HepG2 (cell line): ENCODE data around the gene SLC7A10. TPM values are rescaled to one million over a fixed set of nuclear protein-coding genes. Genes with fewer than 3 reads are reported as not detected.

Experiments
- CCAR2 ChIP-seq: fragments of 200-400 bp; formaldehyde crosslinking; optimal IDR thresholded peaks from 2 replicates; pipeline ENCODE3; 2018; ENCODE audit warnings: low read depth, mild to moderate bottlenecking, low read length, moderate library complexity
- FOSL2 ChIP-seq: sonication (generic); formaldehyde crosslinking; IDR thresholded peaks from 2 replicates; pipeline ENCODE4 v1.4.0; 2020; ENCODE audit warnings: missing genetic modification reagents
- FOXP1 ChIP-seq, 2 experiments: fragments of 450-650 bp in 1 of 2; IDR thresholded peaks; 2 replicates each; pipeline ENCODE4 v1.6.1; 2017 to 2018; ENCODE audit warnings: antibody characterized with exemption in 1 of 2
- GATAD1 ChIP-seq: IDR thresholded peaks from 2 replicates; pipeline ENCODE4 v1.6.1; 2016; ENCODE audit warnings: missing genetic modification reagents, missing compliant biosample characterization
- GTF2F1 ChIP-seq: fragments of 150-350 bp; IDR thresholded peaks from 2 replicates; pipeline ENCODE4 v1.6.1; 2014; ENCODE audit warnings: low read length
- HMGA1 ChIP-seq: sonication (generic); formaldehyde crosslinking; conservative IDR thresholded peaks from 2 replicates; pipeline ENCODE4 v1.4.0; 2020; ENCODE audit warnings: missing genetic modification reagents
- MAFK ChIP-seq, 2 experiments: IDR thresholded peaks in 1 of 2; conservative IDR thresholded peaks in 1 of 2; 2 replicates each; pipeline ENCODE4 v1.6.1; 2011; ENCODE audit warnings: improper control_type of control experiment in 2 of 2, low read length in 2 of 2
- MEIS2 ChIP-seq: sonication (generic); formaldehyde crosslinking; IDR thresholded peaks from 2 replicates; pipeline ENCODE4 v1.9.0; 2021; ENCODE audit warnings: mild to moderate bottlenecking, missing genetic modification reagents
- MIER2 ChIP-seq: IDR thresholded peaks from 2 replicates; pipeline ENCODE4 v1.6.1; 2016; ENCODE audit warnings: missing biosample characterization, missing genetic modification reagents
- PAWR ChIP-seq: sonication (generic); formaldehyde crosslinking; IDR thresholded peaks from 2 replicates; pipeline ENCODE4 v1.4.0; 2020; ENCODE audit warnings: missing genetic modification reagents, mild to moderate bottlenecking, borderline replicate concordance
- PLRG1 ChIP-seq: fragments of 450-650 bp; conservative IDR thresholded peaks from 2 replicates; pipeline ENCODE4 v1.6.1; 2016
- RXRB ChIP-seq: IDR thresholded peaks from 2 replicates; pipeline ENCODE4 v1.6.1; 2016; ENCODE audit warnings: borderline replicate concordance, missing genetic modification reagents, missing compliant biosample characterization
- SIX1 ChIP-seq: sonication (generic); formaldehyde crosslinking; IDR thresholded peaks from 2 replicates; pipeline ENCODE4 v1.4.0; 2020; ENCODE audit warnings: missing genetic modification reagents, borderline replicate concordance
- TOE1 ChIP-seq: sonication (generic); formaldehyde crosslinking; IDR thresholded peaks from 2 replicates; pipeline ENCODE4 v1.4.0; 2020; ENCODE audit warnings: mild to moderate bottlenecking, missing genetic modification reagents
- YY1 ChIP-seq: IDR thresholded peaks from 2 replicates; pipeline ENCODE4 v1.6.1; 2011; ENCODE audit warnings: low read length, low read depth, moderate library complexity, mild to moderate bottlenecking; ENCODE audit not compliant: insufficient read depth, insufficient replicate concordance
- ZBTB33 ChIP-seq: sonication (generic); formaldehyde crosslinking; IDR thresholded peaks from 2 replicates; pipeline ENCODE4 v1.4.0; 2020; ENCODE audit warnings: missing genetic modification reagents
- ZKSCAN5 ChIP-seq: sonication (generic); formaldehyde crosslinking; IDR thresholded peaks from 2 replicates; pipeline ENCODE4 v1.5.1; 2020; ENCODE audit warnings: mild to moderate bottlenecking, missing genetic modification reagents
- ZNF292 ChIP-seq: sonication (generic); formaldehyde crosslinking; IDR thresholded peaks from 2 replicates; pipeline ENCODE4 v1.8.1; 2022; ENCODE audit warnings: mild to moderate bottlenecking, low read depth, missing genetic modification reagents, borderline replicate concordance
- ZNF333 ChIP-seq: sonication (generic); formaldehyde crosslinking; IDR thresholded peaks from 2 replicates; pipeline ENCODE4 v1.4.0; 2020; ENCODE audit warnings: mild to moderate bottlenecking, missing genetic modification reagents, borderline replicate concordance
- ZNF567 ChIP-seq: sonication (generic); formaldehyde crosslinking; IDR thresholded peaks from 2 replicates; pipeline ENCODE4 v1.8.1; 2023; ENCODE audit warnings: mild to moderate bottlenecking, missing genetic modification reagents, borderline replicate concordance
- ZNF616 ChIP-seq: sonication (generic); formaldehyde crosslinking; IDR thresholded peaks from 2 replicates; pipeline ENCODE4 v1.5.0; 2020; ENCODE audit warnings: low read depth, mild to moderate bottlenecking, missing genetic modification reagents
- ZNF644 ChIP-seq: IDR thresholded peaks from 2 replicates; pipeline ENCODE4 v1.6.1; 2016; ENCODE audit warnings: low read depth
- polyA plus RNA-seq, 8 experiments: library from polyadenylated mRNA; depleted of rRNA in 3 of 8; stranded (reverse) in 7 of 8; unstranded in 1 of 8; fragments of >200 nt; fragmentation: Illumina TruSeq in 4 of 8; extraction: Trizol in 4 of 8; gene quantifications; 2 replicates each; pipeline versions ENCODE4 v1.2.1 to v1.2.3, GENCODE V29; 2011 to 2016; ENCODE audit warnings: low read depth in 4 of 8, missing spikeins in 1 of 8, mixed read lengths in 1 of 8; ENCODE audit not compliant: insufficient read depth in 1 of 8
- total RNA-seq, 5 experiments: library from RNA; depleted of rRNA; stranded (reverse); fragments of >200 nt; fragmentation: Illumina TruSeq; extraction: Trizol; gene quantifications; 2 replicates each; pipeline ENCODE4 v1.2.3, GENCODE V29; 2016; ENCODE audit warnings: low read depth in 1 of 5
- TF ChIP-seq, protein P1 (sequence below): sonication (generic); formaldehyde crosslinking; IDR thresholded peaks from 2 replicates; pipeline ENCODE4 v1.4.0; 2020; ENCODE audit warnings: missing genetic modification reagents, low read depth, mild to moderate bottlenecking, borderline replicate concordance
- TF ChIP-seq, protein P2 (sequence below): sonication (generic); formaldehyde crosslinking; IDR thresholded peaks from 2 replicates; pipeline ENCODE4 v1.8.0; 2022; ENCODE audit warnings: missing genetic modification reagents, low read depth, mild to moderate bottlenecking, borderline replicate concordance
- TF ChIP-seq, protein P3 (sequence below): sonication (generic); formaldehyde crosslinking; IDR thresholded peaks from 2 replicates; pipeline ENCODE4 v1.8.0; 2022; ENCODE audit warnings: mild to moderate bottlenecking, missing genetic modification reagents; ENCODE audit not compliant: insufficient replicate concordance
- TF ChIP-seq, protein P4 (sequence below): sonication (generic); formaldehyde crosslinking; IDR thresholded peaks from 2 replicates; pipeline ENCODE4 v1.8.1; 2023; ENCODE audit warnings: missing genetic modification reagents, inconsistent platforms, borderline replicate concordance

Gene SLC7A10
- total and polyA plus RNA-seq, 2 of the 13 experiments (the other 11 are each of a cell fraction or from before 2014, with no cell fraction given) = 1.1 to 2.2 TPM

GRCh38 chr19:33177417-33177979 lies 48.2 kb downstream of the SLC7A10 start (continued):
- TF ChIP-seq FOXP1 (IDR thresholded peaks at IDR 0.05) = no peak
- TF ChIP-seq FOXP1 (CRISPR knock-in tag; IDR thresholded peaks at IDR 0.05) = no peak
- no peak for TF ChIP-seq HMGA1 (CRISPR knock-in tag)
- no peak for TF ChIP-seq MAFK (conservative IDR thresholded peaks at IDR 0.05 in 1 of 2, IDR thresholded peaks at IDR 0.05 in 1 of 2; ENCODE audit: low read length in 2 of 2)
- TF ChIP-seq, protein P1, sequence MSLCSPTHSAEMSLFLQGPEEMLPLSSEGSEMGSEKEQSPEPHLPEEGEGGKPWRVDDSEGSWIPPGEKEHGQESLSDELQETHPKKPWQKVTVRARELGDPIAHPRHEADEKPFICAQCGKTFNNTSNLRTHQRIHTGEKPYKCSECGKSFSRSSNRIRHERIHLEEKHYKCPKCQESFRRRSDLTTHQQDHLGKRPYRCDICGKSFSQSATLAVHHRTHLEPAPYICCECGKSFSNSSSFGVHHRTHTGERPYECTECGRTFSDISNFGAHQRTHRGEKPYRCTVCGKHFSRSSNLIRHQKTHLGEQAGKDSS (CRISPR knock-in tag) = no peak
- no peak for TF ChIP-seq SIX1 (CRISPR knock-in tag)
- TF ChIP-seq MIER2 (CRISPR knock-in tag) = no peak
- TF ChIP-seq ZNF616 (CRISPR knock-in tag) = no peak
- TF ChIP-seq, protein P2, sequence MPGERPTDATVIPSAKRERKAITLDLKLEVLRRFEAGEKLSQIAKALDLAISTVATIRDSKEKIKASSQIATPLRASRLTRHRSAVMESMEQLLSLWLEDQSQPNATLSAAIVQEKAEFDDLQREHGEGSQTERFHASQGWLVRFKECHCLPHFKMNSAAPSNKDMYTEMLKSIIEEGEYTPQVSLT (CRISPR knock-in tag) = no peak
- TF ChIP-seq PAWR (CRISPR knock-in tag) = no peak
- TF ChIP-seq, protein P3, sequence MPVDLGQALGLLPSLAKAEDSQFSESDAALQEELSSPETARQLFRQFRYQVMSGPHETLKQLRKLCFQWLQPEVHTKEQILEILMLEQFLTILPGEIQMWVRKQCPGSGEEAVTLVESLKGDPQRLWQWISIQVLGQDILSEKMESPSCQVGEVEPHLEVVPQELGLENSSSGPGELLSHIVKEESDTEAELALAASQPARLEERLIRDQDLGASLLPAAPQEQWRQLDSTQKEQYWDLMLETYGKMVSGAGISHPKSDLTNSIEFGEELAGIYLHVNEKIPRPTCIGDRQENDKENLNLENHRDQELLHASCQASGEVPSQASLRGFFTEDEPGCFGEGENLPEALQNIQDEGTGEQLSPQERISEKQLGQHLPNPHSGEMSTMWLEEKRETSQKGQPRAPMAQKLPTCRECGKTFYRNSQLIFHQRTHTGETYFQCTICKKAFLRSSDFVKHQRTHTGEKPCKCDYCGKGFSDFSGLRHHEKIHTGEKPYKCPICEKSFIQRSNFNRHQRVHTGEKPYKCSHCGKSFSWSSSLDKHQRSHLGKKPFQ (CRISPR knock-in tag) = no peak
- TF ChIP-seq PLRG1 = no peak
- no peak for TF ChIP-seq ZBTB33
- TF ChIP-seq MEIS2 (CRISPR knock-in tag) = 0 out of 2 replicates have a peak, but pooled peaks have one; percentile 21
- TF ChIP-seq GTF2F1 = no peak
- TF ChIP-seq GATAD1 (CRISPR knock-in tag) = no peak
- no peak for TF ChIP-seq YY1
- no peak for TF ChIP-seq ZNF644 (CRISPR knock-in tag)
- no peak for TF ChIP-seq ZNF333 (CRISPR knock-in tag)
- no peak for TF ChIP-seq ZNF567 (CRISPR knock-in tag)
- TF ChIP-seq TOE1 (CRISPR knock-in tag) = no peak
- TF ChIP-seq ZNF292 (CRISPR knock-in tag) = peak; percentile 40; the same call in 1 of the 2 replicates
- no peak for TF ChIP-seq FOSL2 (CRISPR knock-in tag)
- TF ChIP-seq CCAR2 = no peak
- no peak for TF ChIP-seq RXRB
- TF ChIP-seq, protein P4, sequence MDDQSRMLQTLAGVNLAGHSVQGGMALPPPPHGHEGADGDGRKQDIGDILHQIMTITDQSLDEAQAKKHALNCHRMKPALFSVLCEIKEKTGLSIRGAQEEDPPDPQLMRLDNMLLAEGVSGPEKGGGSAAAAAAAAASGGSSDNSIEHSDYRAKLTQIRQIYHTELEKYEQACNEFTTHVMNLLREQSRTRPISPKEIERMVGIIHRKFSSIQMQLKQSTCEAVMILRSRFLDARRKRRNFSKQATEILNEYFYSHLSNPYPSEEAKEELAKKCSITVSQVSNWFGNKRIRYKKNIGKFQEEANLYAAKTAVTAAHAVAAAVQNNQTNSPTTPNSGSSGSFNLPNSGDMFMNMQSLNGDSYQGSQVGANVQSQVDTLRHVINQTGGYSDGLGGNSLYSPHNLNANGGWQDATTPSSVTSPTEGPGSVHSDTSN (CRISPR knock-in tag) = no peak
- TF ChIP-seq ZKSCAN5 = no peak
